Esophagus (tissue), 2 donors: Measurements from ENCODE around the gene ACTC1. TPM values are rescaled to one million over a fixed set of nuclear protein-coding genes. Genes with fewer than 3 reads are reported as not detected.
A peak's percentile ranks its signal among the peaks of the same experiment; 100 is the strongest.

Experiments
- H3K27ac ChIP-seq, 2 donors: one replicate each; pipeline ENCODE4 v1.5.1; 2013; ENCODE audit warnings: low read depth in 2 of 2, mild to moderate bottlenecking in 2 of 2, inconsistent platforms in 1 of 2, low read length in 1 of 2, moderate library complexity in 1 of 2
- H3K27me3 ChIP-seq, 2 donors: one replicate each; pipeline ENCODE4 v1.6.1; 2013; ENCODE audit warnings: low read length in 2 of 2, control low read depth in 1 of 2, mild to moderate bottlenecking in 1 of 2; ENCODE audit not compliant: insufficient read depth in 2 of 2, control insufficient read depth in 1 of 2
- H3K36me3 ChIP-seq, 2 donors: one replicate each; pipeline ENCODE4 v1.6.1; 2013; ENCODE audit warnings: low read length in 1 of 2; ENCODE audit not compliant: control insufficient read depth in 2 of 2, insufficient read depth in 2 of 2
- H3K4me1 ChIP-seq, 2 donors: one replicate each; pipeline ENCODE4 v1.6.1; 2013; ENCODE audit warnings: low read length in 1 of 2; ENCODE audit not compliant: control insufficient read depth in 2 of 2, insufficient read depth in 2 of 2
- H3K4me3 ChIP-seq, 2 donors: one replicate each; pipeline ENCODE4 v1.5.1; 2013; ENCODE audit warnings: low read length in 2 of 2, mild to moderate bottlenecking in 2 of 2, low read depth in 1 of 2, moderate library complexity in 1 of 2
- H3K9me3 ChIP-seq, 2 donors: one replicate each; pipeline ENCODE4 v1.6.1; 2013; ENCODE audit warnings: mild to moderate bottlenecking in 2 of 2, low read depth in 1 of 2, low read length in 1 of 2, moderate library complexity in 1 of 2; ENCODE audit not compliant: control insufficient read depth in 2 of 2, insufficient read depth in 1 of 2
- WGBS, 2 donors: extraction: QIAGEN DNeasy Blood & Tissue Kit; methylation state at CpG; one replicate each; pipeline ENCODE4 v1.1.7; 2013; 5-methylcytosine and 5-hydroxymethylcytosine counted together
- polyA plus RNA-seq, 2 donors: library from polyadenylated mRNA; stranded (reverse); fragments of 200-250 nt; gene quantifications; one replicate each; pipeline ENCODE4 v1.2.3, GENCODE V29; 2013
- donor health status: healthy with polysubstance abuse.
- donor health status: Bipolar disorder and iron deficiency.

Gene ACTC1
- polyA plus RNA-seq, 2 donors, result 0.53 to 1.0 TPM

DNA sequence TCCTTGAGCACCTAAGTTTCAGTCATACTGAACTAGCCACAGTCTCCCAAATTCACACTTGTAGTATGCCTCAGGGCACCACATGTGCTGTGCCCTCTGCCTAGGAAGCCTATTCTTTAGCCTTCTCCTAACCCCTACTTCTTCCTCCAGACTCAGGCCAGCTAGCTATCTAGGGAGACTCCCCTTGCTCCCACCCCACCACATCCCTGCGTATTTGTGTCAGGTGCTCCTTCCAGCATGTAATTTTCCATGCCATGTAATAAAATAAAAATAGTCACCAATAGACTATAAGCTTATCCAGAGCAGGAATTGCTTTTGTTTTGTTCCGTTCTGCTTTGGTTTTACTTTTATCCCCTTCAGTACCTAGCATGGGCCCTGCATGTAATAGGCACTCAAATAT, 25.6 kb downstream of the ACTC1 start:
- H3K4me3 ChIP-seq, result no peak overlapping the region
- H3K27ac ChIP-seq, result no peak overlapping the region
- H3K36me3 ChIP-seq, result no peaks in the 10 kb centered on the region
- WGBS, 2 donors, result 84 to 86% methylated on average over 2 of the region's 2 CpGs
- no peaks in the 10 kb centered on the region for H3K4me1 ChIP-seq
- no peaks in the 10 kb centered on the region for H3K27me3 ChIP-seq
- H3K9me3 ChIP-seq, result no peaks in the 10 kb centered on the region

DNA sequence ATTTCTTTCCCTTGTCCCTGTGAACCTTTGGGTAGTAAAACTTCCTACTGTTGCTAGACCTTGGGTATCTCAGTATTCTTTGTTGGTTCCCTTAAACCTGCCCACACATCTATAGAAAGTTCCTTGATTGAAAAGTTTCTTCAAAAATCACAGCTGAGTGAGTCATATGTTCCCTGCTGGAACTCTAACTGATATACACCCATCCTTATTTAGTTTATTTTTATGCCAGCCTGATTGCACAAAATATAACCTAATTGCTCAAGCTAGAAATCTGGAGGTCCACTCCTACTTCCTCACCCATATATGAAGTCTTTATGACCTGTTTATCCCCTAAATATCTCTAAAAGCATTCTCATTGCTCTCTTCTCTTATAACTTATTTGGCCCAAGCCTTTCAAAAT, 26.8 kb downstream of the ACTC1 start:
- no peak overlapping the region for H3K4me3 ChIP-seq
- no peaks in the 10 kb centered on the region for H3K4me1 ChIP-seq
- H3K27ac ChIP-seq, result no peak overlapping the region
- no peaks in the 10 kb centered on the region for H3K9me3 ChIP-seq
- H3K27me3 ChIP-seq, result no peaks in the 10 kb centered on the region
- H3K36me3 ChIP-seq, result no peaks in the 10 kb centered on the region

DNA sequence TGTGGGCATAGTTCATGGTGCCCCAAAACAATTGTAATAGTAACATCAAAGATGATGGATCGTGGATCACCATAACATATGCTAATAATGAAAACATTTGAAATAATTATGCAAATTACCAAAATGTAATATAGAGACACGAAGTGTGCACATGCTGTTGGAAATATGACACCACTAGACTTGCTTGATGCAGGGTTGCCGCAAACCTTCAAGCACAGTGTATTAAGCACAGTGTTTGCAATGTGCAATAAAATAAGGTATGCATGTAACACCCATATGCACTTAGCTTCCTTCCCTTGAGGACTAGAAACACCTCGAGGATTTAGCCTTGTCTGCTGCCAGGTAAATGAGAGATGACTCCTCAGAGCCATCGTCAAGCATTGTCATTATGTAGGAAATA, 29.6 kb downstream of the ACTC1 start:
- 69% methylated on average over 5 of the region's 5 CpGs for WGBS, 2 donors
- H3K4me3 ChIP-seq, result no peak overlapping the region
- H3K9me3 ChIP-seq, result no peaks in the 10 kb centered on the region
- H3K4me1 ChIP-seq, result no peaks in the 10 kb centered on the region
- H3K27ac ChIP-seq, result no peak overlapping the region
- no peaks in the 10 kb centered on the region for H3K27me3 ChIP-seq
- H3K36me3 ChIP-seq, result no peaks in the 10 kb centered on the region

DNA sequence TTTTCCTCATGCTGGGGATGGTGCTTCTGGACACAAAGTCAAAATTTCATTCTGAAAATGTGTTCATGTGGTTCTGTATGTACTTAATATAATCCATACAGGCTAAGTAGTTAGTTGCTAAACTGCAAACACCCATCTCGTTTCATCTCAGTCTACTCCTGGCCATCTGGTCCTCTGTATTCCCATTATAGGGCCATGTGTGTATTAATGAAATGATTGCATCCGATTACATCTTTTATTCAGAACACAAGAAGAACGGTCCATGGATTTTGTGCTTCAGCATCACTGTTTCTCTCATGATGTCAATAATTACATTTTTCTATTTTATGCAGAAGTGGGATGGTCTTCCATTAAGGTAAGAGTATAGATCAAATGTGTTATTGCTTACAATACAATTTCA, 34.4 kb downstream of the ACTC1 start:
- H3K27ac ChIP-seq, result no peak overlapping the region
- H3K9me3 ChIP-seq, result no peaks in the 10 kb centered on the region
- H3K4me3 ChIP-seq, result no peak overlapping the region
- 57 to 70% methylated on average over 3 of the region's 3 CpGs for WGBS, 2 donors
- no peaks in the 10 kb centered on the region for H3K36me3 ChIP-seq
- no peaks in the 10 kb centered on the region for H3K27me3 ChIP-seq
- no peaks in the 10 kb centered on the region for H3K4me1 ChIP-seq

DNA sequence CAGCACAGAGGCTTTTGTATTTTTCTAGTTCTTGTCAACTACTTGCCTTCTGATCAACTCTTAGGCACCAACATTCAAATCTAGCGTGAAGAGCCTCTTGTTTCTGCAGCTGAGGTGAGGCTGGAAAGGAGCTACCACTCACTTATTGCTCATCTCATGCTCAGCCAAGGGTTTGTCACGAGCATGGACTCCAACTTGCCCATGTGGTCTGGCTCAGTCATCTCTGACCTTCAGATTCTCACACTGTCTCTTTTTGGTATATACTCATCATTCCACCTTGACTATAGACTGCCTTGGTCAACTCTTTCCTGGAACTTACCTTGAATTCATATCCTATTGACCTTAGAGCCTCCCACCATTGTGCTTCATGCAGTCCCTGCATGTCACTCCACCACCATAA, 35.4 kb downstream of the ACTC1 start:
- WGBS, 2 donors, result 56 to 60% methylated on average over 2 of the region's 2 CpGs
- H3K9me3 ChIP-seq, result no peaks in the 10 kb centered on the region
- no peaks in the 10 kb centered on the region for H3K36me3 ChIP-seq
- H3K4me1 ChIP-seq, result peaks cover 0 to under 1% of the 10 kb centered on the region in 2 donors
- no peak overlapping the region for H3K4me3 ChIP-seq
- no peaks in the 10 kb centered on the region for H3K27me3 ChIP-seq
- no peak overlapping the region for H3K27ac ChIP-seq

DNA sequence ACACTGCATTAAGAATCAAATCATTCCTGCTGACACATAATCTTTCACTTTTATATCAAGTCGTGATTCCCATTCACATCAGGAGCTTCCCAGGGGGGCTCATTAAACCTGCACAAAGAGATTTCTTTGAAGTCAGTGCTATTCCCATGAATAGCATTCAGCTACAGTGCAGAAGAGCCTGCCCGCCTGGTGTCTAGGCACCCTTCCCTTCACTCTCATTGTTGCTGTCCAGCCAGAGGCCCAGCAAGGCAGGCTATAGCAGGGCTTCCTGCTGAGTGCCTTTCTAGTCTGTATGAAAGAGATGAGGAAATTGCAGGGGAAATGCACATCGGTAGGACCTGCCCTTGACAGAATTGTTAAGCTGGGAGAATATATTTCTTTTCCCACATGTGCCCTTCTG, 36.0 kb downstream of the ACTC1 start:
- H3K4me3 ChIP-seq, result no peak overlapping the region
- H3K27me3 ChIP-seq, result peaks cover 0 to 4% of the 10 kb centered on the region in 2 donors
- H3K4me1 ChIP-seq, result peaks cover 0 to 3% of the 10 kb centered on the region in 2 donors
- WGBS, 2 donors, result 47 to 55% methylated on average over 3 of the region's 3 CpGs
- H3K9me3 ChIP-seq, result no peaks in the 10 kb centered on the region
- H3K36me3 ChIP-seq, result no peaks in the 10 kb centered on the region
- H3K27ac ChIP-seq, result no peak overlapping the region

DNA sequence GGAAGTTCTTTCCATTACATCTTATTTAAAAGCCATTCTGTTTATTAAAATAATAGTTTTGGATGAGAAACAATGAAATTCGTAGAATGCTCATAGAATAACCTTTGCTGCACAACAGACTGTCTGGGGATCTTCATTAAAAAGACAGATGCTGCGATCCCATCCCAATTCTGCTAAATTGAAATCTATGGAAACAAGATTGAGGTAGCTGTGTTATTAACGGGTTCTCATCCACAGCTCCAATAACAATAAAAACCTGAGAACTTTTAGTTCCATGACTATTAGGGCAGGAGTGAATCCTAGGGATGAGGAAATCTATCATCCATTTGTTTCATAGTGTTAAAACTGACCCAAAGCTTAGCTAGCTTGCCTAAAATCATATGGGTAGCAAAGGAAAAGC, 38.1 kb downstream of the ACTC1 start:
- WGBS, 2 donors, result 73 to 77% methylated on average over 3 of the region's 3 CpGs
- peaks cover 3 to 4% of the 10 kb centered on the region in 2 donors for H3K9me3 ChIP-seq
- H3K27me3 ChIP-seq, result peaks cover 0 to 11% of the 10 kb centered on the region in 2 donors

DNA sequence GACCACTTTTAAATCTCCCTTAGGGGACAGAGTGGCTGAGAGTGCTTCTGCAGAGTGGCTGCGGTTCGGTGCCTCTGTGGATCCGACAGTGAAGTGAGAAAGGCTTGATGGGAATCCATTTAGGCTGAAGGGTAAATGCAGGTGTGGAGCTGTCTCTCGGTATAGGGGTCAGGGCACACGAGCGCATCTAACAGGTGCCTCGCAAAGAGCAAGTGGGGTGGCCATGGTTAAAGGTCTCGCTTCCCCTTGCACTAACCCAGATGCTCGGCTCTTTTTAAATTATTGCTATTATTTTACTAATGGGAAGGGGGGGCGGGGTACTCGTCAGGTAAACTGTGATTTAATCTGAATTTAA, 40.0 kb downstream of the ACTC1 start:
- Histone ChIP-seq H3K27me3 (peaks cover 0 to 11% of the 10 kb centered on the region in 2 donors), H3K4me1 (peaks cover 0 to 3% of the 10 kb centered on the region in 2 donors), H3K27ac (no peak overlapping the region), H3K9me3 (peaks cover 3 to 5% of the 10 kb centered on the region in 2 donors), H3K4me3 (no peak overlapping the region), H3K36me3 (no peaks in the 10 kb centered on the region)
- WGBS, 2 donors, result 7 to 9% methylated on average over 11 of the region's 11 CpGs

More for the DNA sequence above, 38.1 kb downstream of the ACTC1 start:
- H3K4me3 ChIP-seq, result no peak overlapping the region
- H3K4me1 ChIP-seq, result peaks cover 0 to 3% of the 10 kb centered on the region in 2 donors
- H3K36me3 ChIP-seq, result no peaks in the 10 kb centered on the region
- H3K27ac ChIP-seq, result no peak overlapping the region

DNA sequence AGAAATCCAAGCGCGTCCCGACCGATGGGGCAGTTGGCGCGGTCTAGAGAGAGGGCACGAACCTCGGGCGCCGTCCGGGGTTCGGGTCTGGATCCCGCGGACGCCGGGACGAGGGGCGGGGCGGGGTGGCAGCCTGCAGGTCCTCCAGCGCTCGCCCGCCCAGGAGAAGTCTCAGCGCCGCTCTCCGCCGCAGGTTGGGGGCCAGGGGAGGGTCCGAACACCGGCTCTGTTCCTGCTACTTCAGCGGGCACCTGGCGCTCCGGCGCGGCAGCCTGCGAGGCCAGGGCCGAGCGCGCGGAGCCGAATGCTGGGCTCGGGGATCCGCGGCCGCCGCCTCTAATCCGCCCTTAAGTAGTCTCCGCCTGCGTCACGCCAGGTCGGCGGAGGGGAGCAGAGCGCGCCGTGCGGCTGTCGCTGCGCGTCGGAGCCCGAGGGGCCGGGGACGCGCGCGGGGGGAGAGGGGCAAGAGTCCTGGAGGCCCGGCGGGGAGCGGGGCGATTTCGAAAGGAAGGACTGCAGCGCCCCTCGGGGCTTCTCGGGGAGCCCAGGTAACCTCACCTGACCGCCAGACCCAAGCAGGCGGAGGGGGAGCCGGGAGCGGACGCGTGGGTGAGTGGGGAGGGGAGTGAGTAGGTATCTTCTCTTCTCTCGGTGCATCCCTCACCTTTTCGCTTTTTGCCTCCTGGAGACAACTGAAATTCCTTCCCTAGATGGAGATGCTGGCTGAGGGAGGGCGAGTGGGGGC, 40.5 kb downstream of the ACTC1 start, which contains the start of gene GJD2:
GJD2 (minus strand) TSS at position 325 of the 745 bp plus-strand sequence. CDS start 510 bp downstream, outside the sequence.
- peaks cover 0 to 11% of the 10 kb centered on the region in 2 donors for H3K27me3 ChIP-seq
- WGBS, 2 donors, result 2% methylated on average over 80 to 81 of the region's 81 CpGs
- H3K4me1 ChIP-seq, result peaks cover 0 to 3% of the 10 kb centered on the region in 2 donors
- peaks cover 3 to 5% of the 10 kb centered on the region in 2 donors for H3K9me3 ChIP-seq
- H3K36me3 ChIP-seq, result no peaks in the 10 kb centered on the region
- no peak within 1 kb of the TSS for H3K27ac ChIP-seq
- peak within 1 kb of the TSS in 1 of 2 donors; percentile 32 for H3K4me3 ChIP-seq

DNA sequence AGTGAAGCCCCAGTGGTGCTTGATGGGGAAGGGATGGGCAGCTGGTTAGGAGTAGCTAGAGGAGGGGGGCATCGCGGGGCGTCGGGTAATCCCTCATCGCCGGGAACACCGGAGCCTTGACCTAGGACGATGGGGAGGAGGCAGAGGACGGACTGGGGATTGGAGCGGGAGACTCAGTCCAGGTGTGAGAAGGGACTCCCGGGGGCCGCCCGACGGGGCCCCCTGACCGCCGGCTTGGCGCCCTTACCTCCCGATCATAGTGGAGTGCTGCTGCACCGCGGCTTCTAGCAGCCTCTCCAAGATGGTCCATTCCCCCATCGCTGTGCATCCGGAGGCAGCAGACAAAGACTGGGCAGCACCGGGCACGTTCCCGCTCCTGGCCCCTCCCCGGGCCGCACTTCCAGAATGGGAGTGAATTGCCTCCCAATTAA, 41.2 kb downstream of the ACTC1 start:
- peaks cover 3 to 5% of the 10 kb centered on the region in 2 donors for H3K9me3 ChIP-seq
- peaks cover 0 to 11% of the 10 kb centered on the region in 2 donors for H3K27me3 ChIP-seq
- no peaks in the 10 kb centered on the region for H3K36me3 ChIP-seq
- H3K27ac ChIP-seq, result no peak overlapping the region
- no peak overlapping the region for H3K4me3 ChIP-seq
- WGBS, 2 donors, result 7 to 11% methylated on average over 23 to 27 of the region's 27 CpGs
- peaks cover 0 to 3% of the 10 kb centered on the region in 2 donors for H3K4me1 ChIP-seq
